Mucosa of descending colon (tissue), 3 donors: Measurements from ENCODE around the gene RAVER1. TPM values are rescaled to one million over a fixed set of nuclear protein-coding genes. Genes with fewer than 3 reads are reported as not detected.

ENCODE experiments used
- ATAC-seq: fragments of 200-7000 bp; cut with Tn5 transposase; one replicate; pipeline ENCODE4 v1.9.1; 2020; ENCODE audit warnings: mild to moderate bottlenecking, moderate library complexity
- DNase-seq, 3 donors: peaks; one replicate each; pipeline ENCODE4 v3.0.0-alpha.2; 2020
- H3K36me3 ChIP-seq: fragments of 200-600 bp; one replicate; pipeline ENCODE4 v1.8.0; 2021; ENCODE audit warnings: low read depth, mild to moderate bottlenecking
- H3K4me1 ChIP-seq: fragments of 200-600 bp; one replicate; pipeline ENCODE4 v1.8.0; 2021; ENCODE audit warnings: low read depth, mild to moderate bottlenecking
- H3K4me3 ChIP-seq: fragments of 200-600 bp; one replicate; pipeline ENCODE4 v1.8.0; 2021; ENCODE audit warnings: mild to moderate bottlenecking
- H3K9me3 ChIP-seq: fragments of 200-600 bp; one replicate; pipeline ENCODE4 v1.8.0; 2021; ENCODE audit warnings: mild to moderate bottlenecking
- CTCF ChIP-seq: fragments of 200-600 bp; IDR thresholded peaks from one replicate; pipeline ENCODE4 v1.8.0; 2022; ENCODE audit warnings: antibody characterized with exemption, mild to moderate bottlenecking
- intact Hi-C, 2 donors: fragments of 100-400 bp; cut with DNase I in 1 of 2; cut with micrococcal nuclease in 1 of 2; formaldehyde crosslinking; loops; one replicate each; pipeline versions ENCODE4 v1.11.0 to v1.11.1; 2022; cut with DNase I, micrococcal nuclease
- total RNA-seq, 3 donors: library from RNA; stranded (reverse); fragmentation: NEBNext Ultra II Directional in 2 of 3; extraction: Animal tissue kit (Norgen Biotek cat#: 25700) in 2 of 3; gene quantifications; one replicate each; pipeline versions ENCODE4 v1.2.1 to v1.2.4, GENCODE V29; 2021 to 2023
- donor health status: DM: no; HTN: no; CAD: no; lungs with moderate emphysema.
- donor health status: DM: no; HTN: no; CAD: no.
- donor health status: DM: no; HTN: yes; CAD: no.

Gene RAVER1
- total RNA-seq, 3 donors from 2014 or later = 42.4 to 58.1 (median 49.6) TPM

- Histone ChIP-seq H3K36me3 (no peaks in the 10 kb centered on the region), H3K4me3 (no peak overlapping the region), H3K9me3 (no peaks in the 10 kb centered on the region), H3K4me1 (peaks cover 58% of the 10 kb centered on the region)
- no peak for TF ChIP-seq CTCF
- no peak for ATAC-seq
- intact Hi-C loops = no loop called here
- peak in 1 of 3 donors; percentile 57 for DNase-seq
These were observed 39.0 kb downstream of the RAVER1 start for GRCh38 chr19:10294368-10294697.

GRCh38 chr19:10293637-10294367, 39.5 kb downstream of the RAVER1 start:
- no peak overlapping the region for H3K4me3 ChIP-seq
- intact Hi-C loops = no loop called here
- H3K9me3 ChIP-seq = no peaks in the 10 kb centered on the region
- no peak for TF ChIP-seq CTCF
- no peaks in the 10 kb centered on the region for H3K36me3 ChIP-seq
- DNase-seq (no peak), ATAC-seq (no peak)
- H3K4me1 ChIP-seq = peaks cover 63% of the 10 kb centered on the region

GRCh38 chr19:10292789-10293636, 40.3 kb downstream of the RAVER1 start:
- intact Hi-C loops = no loop called here
- H3K4me3 ChIP-seq = no peak overlapping the region
- H3K4me1 ChIP-seq = peaks cover 68% of the 10 kb centered on the region
- H3K36me3 ChIP-seq = no peaks in the 10 kb centered on the region
- ATAC-seq = peak; percentile 3
- TF ChIP-seq CTCF = no peak
- DNase-seq = peak in 2 of 3 donors; percentile 56 to 66
- H3K9me3 ChIP-seq = no peaks in the 10 kb centered on the region

- DNase-seq = peak; percentile 90 to 93 (median 92)
- no peak overlapping the region for H3K4me3 ChIP-seq
- intact Hi-C loops = no loop called here
- peaks cover 69% of the 10 kb centered on the region for H3K4me1 ChIP-seq
- no peaks in the 10 kb centered on the region for H3K9me3 ChIP-seq
- peak; percentile 83 for ATAC-seq
- TF ChIP-seq CTCF = no peak
- H3K36me3 ChIP-seq = no peaks in the 10 kb centered on the region
These were observed 41.0 kb downstream of the RAVER1 start for GRCh38 chr19:10292206-10292788.

- no peaks in the 10 kb centered on the region for H3K36me3 ChIP-seq
These were observed 41.6 kb downstream of the RAVER1 start for GRCh38 chr19:10291554-10292205.

More at GRCh38 chr19:10291554-10292205, 41.6 kb downstream of the RAVER1 start:
- intact Hi-C loops = no loop called here
- ATAC-seq (peak; percentile 1), DNase-seq (peak in 2 of 3 donors; percentile 53 to 61)
- no peak for TF ChIP-seq CTCF
- no peaks in the 10 kb centered on the region for H3K9me3 ChIP-seq
- H3K4me1 ChIP-seq = peaks cover 75% of the 10 kb centered on the region
- H3K4me3 ChIP-seq = no peak overlapping the region
